ENCODE measurements around the gene PYCR2. TPM values are rescaled to one million over a fixed set of nuclear protein-coding genes. Genes with fewer than 3 reads are reported as not detected.

The PYCR2 gene
- total RNA-seq, 1 donor from 2014 or later: 47.4 TPM

DNA sequence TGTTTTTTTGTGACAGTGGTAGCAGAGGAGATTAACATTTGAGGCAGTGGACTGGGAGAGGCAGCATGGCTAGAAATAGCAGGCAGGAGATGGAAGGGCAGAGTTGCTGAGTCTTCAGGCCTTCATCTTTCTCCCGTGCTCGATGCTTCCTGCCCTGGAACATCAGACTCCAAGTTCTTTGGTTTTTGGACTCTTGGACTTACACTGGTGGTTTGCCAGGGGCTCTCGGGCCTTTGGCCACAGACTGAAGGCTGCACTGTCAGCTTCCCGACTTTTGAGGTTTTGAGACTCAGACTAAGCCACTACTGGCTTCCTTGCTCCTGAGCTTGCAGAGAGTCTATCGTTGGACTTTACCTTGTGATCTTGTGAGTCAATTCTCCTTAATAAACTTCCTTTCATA is 41.2 kb upstream of the PYCR2 start:
- intact Hi-C loops (cut with DNase I): no loop called here
- H3K27me3 ChIP-seq: no peaks in the 10 kb centered on the region
- H3K27ac ChIP-seq: no peak overlapping the region
- H3K4me1 ChIP-seq: peaks cover 6% of the 10 kb centered on the region
- no peak for DNase-seq (ENCODE audit: extremely low spot score in 2 of 2)
- H3K36me3 ChIP-seq: no peaks in the 10 kb centered on the region
- no peak overlapping the region for H3K4me3 ChIP-seq
- TF ChIP-seq POLR2AphosphoS5 (IDR thresholded peaks at IDR 0.05; ENCODE audit: insufficient read depth in 1 of 2, low read depth in 1 of 2): no peak
- TF ChIP-seq, protein P1, sequence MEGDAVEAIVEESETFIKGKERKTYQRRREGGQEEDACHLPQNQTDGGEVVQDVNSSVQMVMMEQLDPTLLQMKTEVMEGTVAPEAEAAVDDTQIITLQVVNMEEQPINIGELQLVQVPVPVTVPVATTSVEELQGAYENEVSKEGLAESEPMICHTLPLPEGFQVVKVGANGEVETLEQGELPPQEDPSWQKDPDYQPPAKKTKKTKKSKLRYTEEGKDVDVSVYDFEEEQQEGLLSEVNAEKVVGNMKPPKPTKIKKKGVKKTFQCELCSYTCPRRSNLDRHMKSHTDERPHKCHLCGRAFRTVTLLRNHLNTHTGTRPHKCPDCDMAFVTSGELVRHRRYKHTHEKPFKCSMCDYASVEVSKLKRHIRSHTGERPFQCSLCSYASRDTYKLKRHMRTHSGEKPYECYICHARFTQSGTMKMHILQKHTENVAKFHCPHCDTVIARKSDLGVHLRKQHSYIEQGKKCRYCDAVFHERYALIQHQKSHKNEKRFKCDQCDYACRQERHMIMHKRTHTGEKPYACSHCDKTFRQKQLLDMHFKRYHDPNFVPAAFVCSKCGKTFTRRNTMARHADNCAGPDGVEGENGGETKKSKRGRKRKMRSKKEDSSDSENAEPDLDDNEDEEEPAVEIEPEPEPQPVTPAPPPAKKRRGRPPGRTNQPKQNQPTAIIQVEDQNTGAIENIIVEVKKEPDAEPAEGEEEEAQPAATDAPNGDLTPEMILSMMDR (IDR thresholded peaks at IDR 0.05): no peak
- no peak for TF ChIP-seq POLR2A (IDR thresholded peaks at IDR 0.05)
- no peaks in the 10 kb centered on the region for H3K9me3 ChIP-seq

DNA sequence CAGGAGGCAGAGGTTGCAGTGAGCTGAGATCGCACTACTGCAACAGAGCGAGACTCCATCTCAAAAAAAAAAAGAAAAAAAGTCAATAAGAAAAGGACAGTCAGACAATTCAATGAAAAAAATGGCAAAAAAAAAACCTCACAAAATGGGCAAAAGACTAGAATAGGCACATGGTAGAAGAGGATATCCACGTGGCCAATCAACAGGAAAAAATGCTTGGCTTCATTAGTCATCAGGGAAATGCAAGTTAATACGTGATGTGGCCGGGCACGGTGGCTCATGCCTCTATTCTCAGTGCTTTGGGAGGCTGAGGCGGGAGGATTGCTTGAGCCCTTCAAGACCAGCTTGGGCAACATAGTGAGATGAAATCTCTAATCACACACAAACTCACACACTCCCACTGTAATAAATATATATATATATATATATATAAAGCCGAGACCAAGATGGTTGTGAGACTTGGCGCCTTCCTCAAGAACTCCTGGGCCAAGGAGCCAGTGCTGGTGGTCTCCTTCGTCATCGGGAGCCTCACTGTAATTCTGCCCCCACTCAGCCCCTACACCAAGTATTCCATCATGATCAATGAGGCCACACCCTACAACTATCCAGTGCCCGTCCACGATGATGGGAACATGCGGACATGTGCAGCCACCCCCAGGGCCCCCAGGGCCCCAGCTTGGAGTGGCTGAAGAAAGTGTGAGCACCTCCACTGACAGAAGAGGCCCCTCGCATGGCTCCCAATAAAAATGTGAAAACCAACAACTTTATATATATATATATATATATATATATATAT is 39.9 kb upstream of the PYCR2 start:
- Histone ChIP-seq H3K4me3 (no peak overlapping the region), H3K4me1 (peaks cover 6% of the 10 kb centered on the region), H3K27ac (no peak overlapping the region), H3K36me3 (no peaks in the 10 kb centered on the region), H3K9me3 (no peaks in the 10 kb centered on the region), H3K27me3 (no peaks in the 10 kb centered on the region)
- no peak for TF ChIP-seq POLR2AphosphoS5 (IDR thresholded peaks at IDR 0.05; ENCODE audit: insufficient read depth in 1 of 2, low read depth in 1 of 2)
- TF ChIP-seq, protein P1 (IDR thresholded peaks at IDR 0.05): no peak
- TF ChIP-seq POLR2A (IDR thresholded peaks at IDR 0.05): no peak
- intact Hi-C loops (cut with DNase I): no loop called here
- no peak for DNase-seq (ENCODE audit: extremely low spot score in 2 of 2)

DNA sequence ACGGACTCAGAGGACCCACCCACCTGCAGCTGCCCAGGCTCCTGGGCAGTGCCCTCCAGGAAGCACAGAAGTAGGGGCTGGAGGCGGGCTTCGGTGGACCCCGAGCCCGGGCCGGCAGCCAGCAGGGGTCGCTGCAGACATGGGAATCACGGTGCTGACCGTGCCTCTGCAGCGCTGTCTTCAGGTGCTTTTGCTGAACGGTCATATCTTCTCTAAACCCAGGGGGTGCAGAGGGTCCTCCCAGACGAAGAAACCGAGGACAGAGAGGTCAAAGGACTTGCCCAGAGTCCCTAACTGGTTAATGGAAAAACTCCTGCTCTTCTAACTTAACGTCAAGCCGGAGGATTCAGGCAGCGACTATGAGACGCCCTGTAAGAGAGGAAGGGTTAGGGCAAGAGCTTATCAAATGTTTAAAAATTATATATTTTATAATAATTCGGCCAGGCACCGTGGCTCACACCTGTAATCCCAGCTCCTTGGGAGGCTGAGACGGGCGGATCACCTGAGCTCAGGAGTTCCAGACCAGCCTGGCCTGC is 38.5 kb upstream of the PYCR2 start:
- H3K4me1 ChIP-seq: peaks cover 6% of the 10 kb centered on the region

DNA sequence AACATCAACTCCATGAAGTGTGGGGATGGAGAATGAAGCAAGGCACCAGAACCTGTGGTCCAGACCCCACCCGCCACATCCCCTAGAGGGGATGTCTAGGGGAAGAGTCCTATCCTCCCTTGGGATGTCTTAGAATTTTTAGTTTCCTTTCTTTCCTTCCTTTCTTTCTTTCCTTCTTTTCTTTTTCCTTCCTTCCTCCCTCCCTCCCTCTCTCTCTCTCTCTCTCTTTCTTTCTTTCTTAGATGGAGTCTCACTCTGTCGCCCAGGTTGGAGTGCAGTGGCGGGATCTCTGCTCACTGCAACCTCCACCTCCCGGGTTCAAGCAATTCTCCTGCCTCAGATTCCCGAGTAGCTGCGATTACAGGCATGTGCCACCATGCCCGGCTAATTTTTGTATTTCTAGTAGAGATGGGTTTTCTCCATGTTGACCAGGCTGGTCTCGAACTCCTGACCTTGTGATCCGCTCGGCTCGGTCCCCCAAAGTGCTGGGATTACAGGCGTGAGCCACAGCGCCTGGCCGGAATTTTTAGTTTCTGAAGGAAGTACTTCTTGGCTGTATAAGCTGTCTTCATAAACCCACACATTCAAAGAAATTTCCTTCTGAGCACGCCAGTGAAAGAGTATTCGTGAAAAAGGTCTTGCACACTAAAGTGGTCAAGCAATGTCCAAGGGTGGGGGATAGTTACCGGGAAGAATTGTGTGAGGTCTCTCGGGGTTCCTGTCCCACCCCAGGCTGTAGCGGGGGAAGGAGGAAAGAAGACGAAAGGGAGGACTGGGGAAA is 37.8 kb upstream of the PYCR2 start:
- Histone ChIP-seq H3K4me3 (no peak overlapping the region), H3K36me3 (no peaks in the 10 kb centered on the region), H3K27ac (no peak overlapping the region), H3K4me1 (peaks cover 6% of the 10 kb centered on the region), H3K27me3 (no peaks in the 10 kb centered on the region), H3K9me3 (no peaks in the 10 kb centered on the region)
- TF ChIP-seq, protein P1 (IDR thresholded peaks at IDR 0.05): no peak
- TF ChIP-seq POLR2AphosphoS5 (IDR thresholded peaks at IDR 0.05; ENCODE audit: insufficient read depth in 1 of 2, low read depth in 1 of 2) (no peak), POLR2A (IDR thresholded peaks at IDR 0.05) (no peak)
- no peak for DNase-seq (ENCODE audit: extremely low spot score in 2 of 2)
- intact Hi-C loops (cut with DNase I): no loop called here

More for the DNA sequence above, 38.5 kb upstream of the PYCR2 start:
- no peak overlapping the region for H3K4me3 ChIP-seq
- H3K27ac ChIP-seq: no peak overlapping the region
- H3K36me3 ChIP-seq: no peaks in the 10 kb centered on the region
- DNase-seq (ENCODE audit: extremely low spot score in 2 of 2): no peak
- H3K9me3 ChIP-seq: no peaks in the 10 kb centered on the region
- no peak for TF ChIP-seq POLR2A (IDR thresholded peaks at IDR 0.05)
- TF ChIP-seq, protein P1 (IDR thresholded peaks at IDR 0.05): no peak
- no peak for TF ChIP-seq POLR2AphosphoS5 (IDR thresholded peaks at IDR 0.05; ENCODE audit: insufficient read depth in 1 of 2, low read depth in 1 of 2)
- intact Hi-C loops (cut with DNase I): no loop called here
- H3K27me3 ChIP-seq: no peaks in the 10 kb centered on the region

Measured in vagina (tissue), 2 donors.